DMS153 (cell line): Measurements from ENCODE around the gene MTG2.
"Not testable (repeated sequence)": the region's sequence is repeated elsewhere in the genome, so short reads cannot be mapped to it uniquely, and the experiment has no call there.

Source experiments
- DNase-seq: peaks from one replicate; lab custom pipeline; 2025; lab: John Stamatoyannopoulos, UW

Gene MTG2

GRCh38 chr20:62145688-62146018, 37.2 kb upstream of the MTG2 start:
- DNase-seq: no peak

- DNase-seq: no peak
These were observed 36.6 kb upstream of the MTG2 start for GRCh38 chr20:62146019-62146755.

GRCh38 chr20:62147125-62147524, 35.7 kb upstream of the MTG2 start:
- no peak for DNase-seq

GRCh38 chr20:62147528-62147927, 35.3 kb upstream of the MTG2 start:
- DNase-seq: no peak

GRCh38 chr20:62148383-62148782, 34.4 kb upstream of the MTG2 start:
- DNase-seq: not testable (repeated sequence)

- DNase-seq: no peak
These were observed 33.9 kb upstream of the MTG2 start for GRCh38 chr20:62148908-62149314.

GRCh38 chr20:62149532-62150309, 33.1 kb upstream of the MTG2 start:
- no peak for DNase-seq

- no peak for DNase-seq
These were observed 32.6 kb upstream of the MTG2 start for GRCh38 chr20:62150310-62150575.

- no peak for DNase-seq
These were observed 31.6 kb upstream of the MTG2 start for GRCh38 chr20:62151225-62151624.

GRCh38 chr20:62151835-62152364, 30.9 kb upstream of the MTG2 start:
- DNase-seq: no peak

- DNase-seq: no peak
These were observed 27.2 kb upstream of the MTG2 start for GRCh38 chr20:62155428-62156253.

- DNase-seq: no peak
These were observed 26.6 kb upstream of the MTG2 start for GRCh38 chr20:62156254-62156556.

- DNase-seq: no peak
These were observed 26.0 kb upstream of the MTG2 start for GRCh38 chr20:62156592-62157386.

GRCh38 chr20:62157387-62158087, 25.3 kb upstream of the MTG2 start:
- DNase-seq: no peak

- no peak for DNase-seq
These were observed 24.8 kb upstream of the MTG2 start for GRCh38 chr20:62158088-62158400.

GRCh38 chr20:62158541-62158940, 24.3 kb upstream of the MTG2 start:
- no peak for DNase-seq

GRCh38 chr20:62159052-62159451, 23.8 kb upstream of the MTG2 start:
- DNase-seq: no peak

GRCh38 chr20:62159839-62160238, 23.0 kb upstream of the MTG2 start:
- DNase-seq: no peak

- DNase-seq: no peak
These were observed 22.6 kb upstream of the MTG2 start for GRCh38 chr20:62160253-62160652.

GRCh38 chr20:62160876-62161275, 22.0 kb upstream of the MTG2 start:
- no peak for DNase-seq

- DNase-seq: no peak
These were observed 21.5 kb upstream of the MTG2 start for GRCh38 chr20:62161347-62161746.
